WTC11 (cell line): ENCODE measurements around the gene KIF3B. TPM values are rescaled to one million over a fixed set of nuclear protein-coding genes. Genes with fewer than 3 reads are reported as not detected.

Experiments used
- ATAC-seq: fragments of 200-7000 bp; cut with Tn5 transposase; 2 replicates; pipeline ENCODE4 v1.10.0; 2021; ENCODE audit warnings: mild to moderate bottlenecking, moderate library complexity
- CTCF ChIA-PET: fragments of 300-600 bp; sonication (Branson Sonifier 250); formaldehyde crosslinking; loops from one replicate; lab custom pipeline; 2021; ENCODE audit warnings: antibody characterized with exemption; lab: Charles Lee
- POLR2A ChIA-PET: fragments of 350-600 bp; sonication (Branson Sonifier 250); formaldehyde crosslinking; loops from one replicate; lab custom pipeline; 2021; ENCODE audit warnings: antibody characterized with exemption; lab: Charles Lee
- DNase-seq: peaks from one replicate; pipeline ENCODE4 v3.0.0; 2021; ENCODE audit warnings: low spot score
- H3K27ac Mint-ChIP-seq: 2 replicates; pipeline ENCODE4 v1.8.0; 2021; ENCODE audit warnings: mixed read lengths
- H3K27me3 Mint-ChIP-seq: 2 replicates; pipeline ENCODE4 v1.8.0; 2021; ENCODE audit warnings: low read depth, mild to moderate bottlenecking, moderate library complexity, mixed read lengths
- H3K36me3 Mint-ChIP-seq: 2 replicates; pipeline ENCODE4 v1.8.0; 2021; ENCODE audit warnings: mixed read lengths
- H3K4me1 Mint-ChIP-seq: 2 replicates; pipeline ENCODE4 v1.8.0; 2022; ENCODE audit warnings: mixed read lengths
- H3K4me3 Mint-ChIP-seq: 2 replicates; pipeline ENCODE4 v1.8.0; 2021; ENCODE audit warnings: mild to moderate bottlenecking, moderate library complexity, mixed read lengths
- H3K9me3 Mint-ChIP-seq: 2 replicates; pipeline ENCODE4 v1.8.0; 2021; ENCODE audit warnings: mixed read lengths
- CREM ChIP-seq: sonication (generic); formaldehyde crosslinking; IDR thresholded peaks from 2 replicates; pipeline ENCODE4 v1.8.1; 2022; ENCODE audit warnings: mild to moderate bottlenecking, missing genetic modification reagents, moderate library complexity
- GRHL2 ChIP-seq: fragments of 250-450 bp; sonication (Bioruptor Pico); IDR thresholded peaks from 2 replicates; pipeline ENCODE4 v1.8.0; 2022; ENCODE audit warnings: mild to moderate bottlenecking, moderate library complexity; ENCODE audit not compliant: insufficient replicate concordance, severe bottlenecking
- IRF2 ChIP-seq: sonication (generic); formaldehyde crosslinking; IDR thresholded peaks from 2 replicates; pipeline ENCODE4 v1.8.0; 2022; ENCODE audit warnings: low read depth, missing genetic modification reagents, borderline replicate concordance
- JAZF1 ChIP-seq: fragments of 250-450 bp; sonication (Bioruptor Pico); IDR thresholded peaks from 2 replicates; pipeline ENCODE4 v1.9.0; 2021; ENCODE audit warnings: moderate library complexity, mild to moderate bottlenecking, inconsistent platforms
- RELA ChIP-seq: sonication (generic); formaldehyde crosslinking; IDR thresholded peaks from 2 replicates; pipeline ENCODE4 v1.8.1; 2022; ENCODE audit warnings: missing genetic modification reagents, mild to moderate bottlenecking, borderline replicate concordance
- SOX15 ChIP-seq: fragments of 250-450 bp; sonication (Bioruptor Pico); IDR thresholded peaks from 2 replicates; pipeline ENCODE4 v1.9.0; 2021; ENCODE audit warnings: mild to moderate bottlenecking
- total RNA-seq: library from RNA; stranded (reverse); gene quantifications from 3 replicates; pipeline ENCODE4 v1.2.3, GENCODE V29; 2021
- TF ChIP-seq, protein P1 (sequence below): sonication (generic); formaldehyde crosslinking; IDR thresholded peaks from 2 replicates; pipeline ENCODE4 v1.8.1; 2023; ENCODE audit warnings: mild to moderate bottlenecking, missing genetic modification reagents
- TF ChIP-seq, protein P2 (sequence below): sonication (generic); formaldehyde crosslinking; IDR thresholded peaks from 2 replicates; pipeline ENCODE4 v1.8.0; 2023; ENCODE audit warnings: missing genetic modification reagents, mild to moderate bottlenecking, borderline replicate concordance
- TF ChIP-seq, protein P3 (sequence below): sonication (generic); formaldehyde crosslinking; IDR thresholded peaks from 2 replicates; pipeline ENCODE4 v1.8.1; 2023; ENCODE audit warnings: mild to moderate bottlenecking, missing genetic modification reagents, borderline replicate concordance
- TF ChIP-seq, protein P4 (sequence below): sonication (generic); formaldehyde crosslinking; IDR thresholded peaks from 2 replicates; pipeline ENCODE4 v1.8.0; 2022; ENCODE audit warnings: missing genetic modification reagents
- TF ChIP-seq, protein P5 (sequence below): fragments of 250-450 bp; sonication (Bioruptor Pico); IDR thresholded peaks from 2 replicates; pipeline ENCODE4 v1.9.0; 2021; ENCODE audit warnings: mild to moderate bottlenecking
- TF ChIP-seq, protein P6 (sequence below): sonication (generic); formaldehyde crosslinking; IDR thresholded peaks from 2 replicates; pipeline ENCODE4 v1.8.1; 2023; ENCODE audit warnings: mild to moderate bottlenecking, missing genetic modification reagents, moderate library complexity
- TF ChIP-seq, protein P7 (sequence below): fragments of 200-600 bp; IDR thresholded peaks from 2 replicates; pipeline ENCODE4 v1.8.0; 2022; ENCODE audit warnings: antibody characterized with exemption

KIF3B gene
- total RNA-seq, 1 experiment from 2014 or later, result 21.5 TPM

DNA sequence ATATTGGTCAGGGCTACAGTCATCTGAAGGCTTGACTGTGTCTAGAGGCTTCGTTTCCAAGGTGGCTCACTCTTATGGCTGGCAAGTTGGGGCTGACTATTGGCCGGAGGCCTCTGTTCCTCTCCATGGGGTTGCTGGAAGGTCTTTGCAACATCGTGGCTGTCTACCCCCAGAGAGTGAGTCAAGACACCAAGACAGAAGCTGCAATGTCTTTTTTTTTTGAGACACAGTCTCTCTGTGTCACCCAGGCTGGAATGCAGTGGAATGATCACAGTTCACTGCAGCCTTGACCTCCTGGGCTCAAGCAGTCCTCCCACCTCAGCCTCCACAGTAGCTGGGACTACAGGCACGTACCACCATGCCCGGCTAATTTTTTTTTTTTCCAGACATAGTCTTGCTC lies 29.4 kb upstream of the KIF3B start:
- no peak overlapping the region for H3K27ac Mint-ChIP-seq
- ATAC-seq, result no peak

DNA sequence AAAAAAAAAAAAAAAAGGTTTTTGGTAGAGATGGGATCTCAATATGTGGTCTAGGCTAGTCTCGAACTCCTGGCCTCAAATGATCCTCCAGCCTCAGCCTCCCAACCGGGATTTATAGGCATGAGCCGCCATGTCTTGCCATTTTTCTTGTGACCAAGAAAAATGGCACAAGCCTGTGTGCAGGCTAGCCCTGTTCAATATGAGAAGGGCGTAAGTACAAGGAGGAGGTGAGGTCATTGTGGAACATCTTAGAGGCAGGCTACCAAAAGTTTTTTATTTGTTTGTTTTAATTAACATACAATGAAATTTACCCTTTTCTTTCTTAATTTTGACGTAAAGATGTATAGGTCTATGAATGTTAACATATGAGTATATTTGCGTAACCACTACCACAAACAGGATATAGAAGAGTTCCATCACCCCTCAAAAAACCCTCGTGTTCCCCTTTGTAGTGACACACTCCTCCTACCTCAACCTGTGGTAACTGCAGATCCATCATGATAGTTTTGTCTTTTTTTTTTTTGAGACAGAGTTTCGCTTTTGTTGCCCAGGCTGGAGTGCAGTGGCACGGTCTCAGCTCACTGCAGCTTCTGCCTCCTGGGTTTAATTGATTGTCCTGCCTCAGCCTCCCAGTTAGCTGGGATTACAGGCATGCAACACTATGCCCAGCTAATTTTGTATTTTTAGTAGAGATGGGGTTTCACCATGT lies 28.3 kb upstream of the KIF3B start:
- H3K27me3 Mint-ChIP-seq, result no peaks in the 10 kb centered on the region; the same call in 1 of the 2 replicates
- no peaks in the 10 kb centered on the region for H3K4me1 Mint-ChIP-seq
- no peak overlapping the region for H3K4me3 Mint-ChIP-seq
- peaks cover 4% of the 10 kb centered on the region; the same call in 1 of the 2 replicates for H3K9me3 Mint-ChIP-seq
- no peak overlapping the region for H3K27ac Mint-ChIP-seq
- no peaks in the 10 kb centered on the region for H3K36me3 Mint-ChIP-seq
- ChIA-PET POLR2A (no interaction called here), CTCF (no interaction called here)
- ATAC-seq (no peak), DNase-seq (no peak)
- TF ChIP-seq, protein P1, sequence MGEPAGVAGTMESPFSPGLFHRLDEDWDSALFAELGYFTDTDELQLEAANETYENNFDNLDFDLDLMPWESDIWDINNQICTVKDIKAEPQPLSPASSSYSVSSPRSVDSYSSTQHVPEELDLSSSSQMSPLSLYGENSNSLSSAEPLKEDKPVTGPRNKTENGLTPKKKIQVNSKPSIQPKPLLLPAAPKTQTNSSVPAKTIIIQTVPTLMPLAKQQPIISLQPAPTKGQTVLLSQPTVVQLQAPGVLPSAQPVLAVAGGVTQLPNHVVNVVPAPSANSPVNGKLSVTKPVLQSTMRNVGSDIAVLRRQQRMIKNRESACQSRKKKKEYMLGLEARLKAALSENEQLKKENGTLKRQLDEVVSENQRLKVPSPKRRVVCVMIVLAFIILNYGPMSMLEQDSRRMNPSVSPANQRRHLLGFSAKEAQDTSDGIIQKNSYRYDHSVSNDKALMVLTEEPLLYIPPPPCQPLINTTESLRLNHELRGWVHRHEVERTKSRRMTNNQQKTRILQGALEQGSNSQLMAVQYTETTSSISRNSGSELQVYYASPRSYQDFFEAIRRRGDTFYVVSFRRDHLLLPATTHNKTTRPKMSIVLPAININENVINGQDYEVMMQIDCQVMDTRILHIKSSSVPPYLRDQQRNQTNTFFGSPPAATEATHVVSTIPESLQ (CRISPR knock-in tag), result no peak
- TF ChIP-seq, protein P2, sequence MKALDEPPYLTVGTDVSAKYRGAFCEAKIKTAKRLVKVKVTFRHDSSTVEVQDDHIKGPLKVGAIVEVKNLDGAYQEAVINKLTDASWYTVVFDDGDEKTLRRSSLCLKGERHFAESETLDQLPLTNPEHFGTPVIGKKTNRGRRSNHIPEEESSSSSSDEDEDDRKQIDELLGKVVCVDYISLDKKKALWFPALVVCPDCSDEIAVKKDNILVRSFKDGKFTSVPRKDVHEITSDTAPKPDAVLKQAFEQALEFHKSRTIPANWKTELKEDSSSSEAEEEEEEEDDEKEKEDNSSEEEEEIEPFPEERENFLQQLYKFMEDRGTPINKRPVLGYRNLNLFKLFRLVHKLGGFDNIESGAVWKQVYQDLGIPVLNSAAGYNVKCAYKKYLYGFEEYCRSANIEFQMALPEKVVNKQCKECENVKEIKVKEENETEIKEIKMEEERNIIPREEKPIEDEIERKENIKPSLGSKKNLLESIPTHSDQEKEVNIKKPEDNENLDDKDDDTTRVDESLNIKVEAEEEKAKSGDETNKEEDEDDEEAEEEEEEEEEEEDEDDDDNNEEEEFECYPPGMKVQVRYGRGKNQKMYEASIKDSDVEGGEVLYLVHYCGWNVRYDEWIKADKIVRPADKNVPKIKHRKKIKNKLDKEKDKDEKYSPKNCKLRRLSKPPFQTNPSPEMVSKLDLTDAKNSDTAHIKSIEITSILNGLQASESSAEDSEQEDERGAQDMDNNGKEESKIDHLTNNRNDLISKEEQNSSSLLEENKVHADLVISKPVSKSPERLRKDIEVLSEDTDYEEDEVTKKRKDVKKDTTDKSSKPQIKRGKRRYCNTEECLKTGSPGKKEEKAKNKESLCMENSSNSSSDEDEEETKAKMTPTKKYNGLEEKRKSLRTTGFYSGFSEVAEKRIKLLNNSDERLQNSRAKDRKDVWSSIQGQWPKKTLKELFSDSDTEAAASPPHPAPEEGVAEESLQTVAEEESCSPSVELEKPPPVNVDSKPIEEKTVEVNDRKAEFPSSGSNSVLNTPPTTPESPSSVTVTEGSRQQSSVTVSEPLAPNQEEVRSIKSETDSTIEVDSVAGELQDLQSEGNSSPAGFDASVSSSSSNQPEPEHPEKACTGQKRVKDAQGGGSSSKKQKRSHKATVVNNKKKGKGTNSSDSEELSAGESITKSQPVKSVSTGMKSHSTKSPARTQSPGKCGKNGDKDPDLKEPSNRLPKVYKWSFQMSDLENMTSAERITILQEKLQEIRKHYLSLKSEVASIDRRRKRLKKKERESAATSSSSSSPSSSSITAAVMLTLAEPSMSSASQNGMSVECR (CRISPR knock-in tag), result no peak
- TF ChIP-seq, protein P3, sequence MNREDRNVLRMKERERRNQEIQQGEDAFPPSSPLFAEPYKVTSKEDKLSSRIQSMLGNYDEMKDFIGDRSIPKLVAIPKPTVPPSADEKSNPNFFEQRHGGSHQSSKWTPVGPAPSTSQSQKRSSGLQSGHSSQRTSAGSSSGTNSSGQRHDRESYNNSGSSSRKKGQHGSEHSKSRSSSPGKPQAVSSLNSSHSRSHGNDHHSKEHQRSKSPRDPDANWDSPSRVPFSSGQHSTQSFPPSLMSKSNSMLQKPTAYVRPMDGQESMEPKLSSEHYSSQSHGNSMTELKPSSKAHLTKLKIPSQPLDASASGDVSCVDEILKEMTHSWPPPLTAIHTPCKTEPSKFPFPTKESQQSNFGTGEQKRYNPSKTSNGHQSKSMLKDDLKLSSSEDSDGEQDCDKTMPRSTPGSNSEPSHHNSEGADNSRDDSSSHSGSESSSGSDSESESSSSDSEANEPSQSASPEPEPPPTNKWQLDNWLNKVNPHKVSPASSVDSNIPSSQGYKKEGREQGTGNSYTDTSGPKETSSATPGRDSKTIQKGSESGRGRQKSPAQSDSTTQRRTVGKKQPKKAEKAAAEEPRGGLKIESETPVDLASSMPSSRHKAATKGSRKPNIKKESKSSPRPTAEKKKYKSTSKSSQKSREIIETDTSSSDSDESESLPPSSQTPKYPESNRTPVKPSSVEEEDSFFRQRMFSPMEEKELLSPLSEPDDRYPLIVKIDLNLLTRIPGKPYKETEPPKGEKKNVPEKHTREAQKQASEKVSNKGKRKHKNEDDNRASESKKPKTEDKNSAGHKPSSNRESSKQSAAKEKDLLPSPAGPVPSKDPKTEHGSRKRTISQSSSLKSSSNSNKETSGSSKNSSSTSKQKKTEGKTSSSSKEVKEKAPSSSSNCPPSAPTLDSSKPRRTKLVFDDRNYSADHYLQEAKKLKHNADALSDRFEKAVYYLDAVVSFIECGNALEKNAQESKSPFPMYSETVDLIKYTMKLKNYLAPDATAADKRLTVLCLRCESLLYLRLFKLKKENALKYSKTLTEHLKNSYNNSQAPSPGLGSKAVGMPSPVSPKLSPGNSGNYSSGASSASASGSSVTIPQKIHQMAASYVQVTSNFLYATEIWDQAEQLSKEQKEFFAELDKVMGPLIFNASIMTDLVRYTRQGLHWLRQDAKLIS (CRISPR knock-in tag), result no peak
- TF ChIP-seq, protein P4, sequence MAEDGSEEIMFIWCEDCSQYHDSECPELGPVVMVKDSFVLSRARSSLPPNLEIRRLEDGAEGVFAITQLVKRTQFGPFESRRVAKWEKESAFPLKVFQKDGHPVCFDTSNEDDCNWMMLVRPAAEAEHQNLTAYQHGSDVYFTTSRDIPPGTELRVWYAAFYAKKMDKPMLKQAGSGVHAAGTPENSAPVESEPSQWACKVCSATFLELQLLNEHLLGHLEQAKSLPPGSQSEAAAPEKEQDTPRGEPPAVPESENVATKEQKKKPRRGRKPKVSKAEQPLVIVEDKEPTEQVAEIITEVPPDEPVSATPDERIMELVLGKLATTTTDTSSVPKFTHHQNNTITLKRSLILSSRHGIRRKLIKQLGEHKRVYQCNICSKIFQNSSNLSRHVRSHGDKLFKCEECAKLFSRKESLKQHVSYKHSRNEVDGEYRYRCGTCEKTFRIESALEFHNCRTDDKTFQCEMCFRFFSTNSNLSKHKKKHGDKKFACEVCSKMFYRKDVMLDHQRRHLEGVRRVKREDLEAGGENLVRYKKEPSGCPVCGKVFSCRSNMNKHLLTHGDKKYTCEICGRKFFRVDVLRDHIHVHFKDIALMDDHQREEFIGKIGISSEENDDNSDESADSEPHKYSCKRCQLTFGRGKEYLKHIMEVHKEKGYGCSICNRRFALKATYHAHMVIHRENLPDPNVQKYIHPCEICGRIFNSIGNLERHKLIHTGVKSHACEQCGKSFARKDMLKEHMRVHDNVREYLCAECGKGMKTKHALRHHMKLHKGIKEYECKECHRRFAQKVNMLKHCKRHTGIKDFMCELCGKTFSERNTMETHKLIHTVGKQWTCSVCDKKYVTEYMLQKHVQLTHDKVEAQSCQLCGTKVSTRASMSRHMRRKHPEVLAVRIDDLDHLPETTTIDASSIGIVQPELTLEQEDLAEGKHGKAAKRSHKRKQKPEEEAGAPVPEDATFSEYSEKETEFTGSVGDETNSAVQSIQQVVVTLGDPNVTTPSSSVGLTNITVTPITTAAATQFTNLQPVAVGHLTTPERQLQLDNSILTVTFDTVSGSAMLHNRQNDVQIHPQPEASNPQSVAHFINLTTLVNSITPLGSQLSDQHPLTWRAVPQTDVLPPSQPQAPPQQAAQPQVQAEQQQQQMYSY (CRISPR knock-in tag), result no peak
- TF ChIP-seq SOX15 (CRISPR knock-in tag) (no peak), IRF2 (CRISPR knock-in tag) (no peak), GRHL2 (no peak), RELA (CRISPR knock-in tag) (no peak)

More for the DNA sequence above, 29.4 kb upstream of the KIF3B start:
- Mint-ChIP-seq H3K9me3 (peaks cover under 1% of the 10 kb centered on the region; the same call in 1 of the 2 replicates), H3K36me3 (no peaks in the 10 kb centered on the region), H3K4me1 (no peaks in the 10 kb centered on the region), H3K27me3 (no peaks in the 10 kb centered on the region; the same call in 1 of the 2 replicates), H3K4me3 (no peak overlapping the region)
- ChIA-PET POLR2A (no interaction called here), CTCF (interaction anchor here (0.7 kb wide), 1 partner anchor 210 kb away, joined by 3 read pairs; no protein-coding TSS in a partner anchor)
- no peak for TF ChIP-seq RELA (CRISPR knock-in tag)
- TF ChIP-seq, protein P5, sequence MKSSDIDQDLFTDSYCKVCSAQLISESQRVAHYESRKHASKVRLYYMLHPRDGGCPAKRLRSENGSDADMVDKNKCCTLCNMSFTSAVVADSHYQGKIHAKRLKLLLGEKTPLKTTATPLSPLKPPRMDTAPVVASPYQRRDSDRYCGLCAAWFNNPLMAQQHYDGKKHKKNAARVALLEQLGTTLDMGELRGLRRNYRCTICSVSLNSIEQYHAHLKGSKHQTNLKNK, result no peak
- TF ChIP-seq CREM, result no peak
- TF ChIP-seq, protein P6, sequence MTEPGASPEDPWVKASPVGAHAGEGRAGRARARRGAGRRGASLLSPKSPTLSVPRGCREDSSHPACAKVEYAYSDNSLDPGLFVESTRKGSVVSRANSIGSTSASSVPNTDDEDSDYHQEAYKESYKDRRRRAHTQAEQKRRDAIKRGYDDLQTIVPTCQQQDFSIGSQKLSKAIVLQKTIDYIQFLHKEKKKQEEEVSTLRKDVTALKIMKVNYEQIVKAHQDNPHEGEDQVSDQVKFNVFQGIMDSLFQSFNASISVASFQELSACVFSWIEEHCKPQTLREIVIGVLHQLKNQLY (CRISPR knock-in tag), result no peak
- TF ChIP-seq, protein P7, sequence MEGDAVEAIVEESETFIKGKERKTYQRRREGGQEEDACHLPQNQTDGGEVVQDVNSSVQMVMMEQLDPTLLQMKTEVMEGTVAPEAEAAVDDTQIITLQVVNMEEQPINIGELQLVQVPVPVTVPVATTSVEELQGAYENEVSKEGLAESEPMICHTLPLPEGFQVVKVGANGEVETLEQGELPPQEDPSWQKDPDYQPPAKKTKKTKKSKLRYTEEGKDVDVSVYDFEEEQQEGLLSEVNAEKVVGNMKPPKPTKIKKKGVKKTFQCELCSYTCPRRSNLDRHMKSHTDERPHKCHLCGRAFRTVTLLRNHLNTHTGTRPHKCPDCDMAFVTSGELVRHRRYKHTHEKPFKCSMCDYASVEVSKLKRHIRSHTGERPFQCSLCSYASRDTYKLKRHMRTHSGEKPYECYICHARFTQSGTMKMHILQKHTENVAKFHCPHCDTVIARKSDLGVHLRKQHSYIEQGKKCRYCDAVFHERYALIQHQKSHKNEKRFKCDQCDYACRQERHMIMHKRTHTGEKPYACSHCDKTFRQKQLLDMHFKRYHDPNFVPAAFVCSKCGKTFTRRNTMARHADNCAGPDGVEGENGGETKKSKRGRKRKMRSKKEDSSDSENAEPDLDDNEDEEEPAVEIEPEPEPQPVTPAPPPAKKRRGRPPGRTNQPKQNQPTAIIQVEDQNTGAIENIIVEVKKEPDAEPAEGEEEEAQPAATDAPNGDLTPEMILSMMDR, result no peak
- no peak for TF ChIP-seq GRHL2
- no peak for TF ChIP-seq JAZF1 (CRISPR knock-in tag)
- DNase-seq, result no peak
